Endothelial cell of umbilical vein (primary cell): ENCODE measurements around the gene IP6K3. TPM values are rescaled to one million over a fixed set of nuclear protein-coding genes. Genes with fewer than 3 reads are reported as not detected.

ENCODE experiments used
- BruUV-seq: library from RNA; stranded (reverse); fragments of 400-500 nt; replicated peaks from 2 replicates; lab custom pipeline; 2021; lab: Mats Ljungman, UMichigan
- CTCF ChIA-PET: fragments of 300-600, 350-600 bp; sonication (Branson Sonifier 250); formaldehyde crosslinking; loops from one replicate; lab custom pipeline; 2021; ENCODE audit warnings: antibody characterized with exemption, inconsistent platforms; lab: Charles Lee
- POLR2A ChIA-PET: fragments of 300-600, 350-600 bp; sonication (Branson Sonifier 250); formaldehyde crosslinking; loops from one replicate; lab custom pipeline; 2021; ENCODE audit warnings: antibody characterized with exemption, inconsistent platforms; lab: Charles Lee
- DNase-seq: peaks from one replicate; pipeline ENCODE4 v3.0.0-alpha.2; 2011; ENCODE audit warnings: low read depth, low spot score
- FAIRE-seq: peaks from 2 replicates; lab custom pipeline; 2011; peaks lifted over from hg19 to GRCh38; lab: Jason Lieb, UNC
- H2AFZ ChIP-seq: 2 replicates; pipeline ENCODE4 v1.6.0; 2012; ENCODE audit warnings: low read depth, low read length, control low read depth, inconsistent platforms
- H3K27ac ChIP-seq: 2 replicates; pipeline ENCODE4 v1.5.1; 2011; ENCODE audit warnings: low read depth, mild to moderate bottlenecking, control low read depth, low read length, moderate library complexity; ENCODE audit not compliant: insufficient read depth
- H3K27me3 ChIP-seq, 2 experiments: 2 replicates each; pipeline versions ENCODE4 v1.6.0 to v1.6.1; 2011; ENCODE audit warnings: low read length in 2 of 2, mixed read lengths in 1 of 2; ENCODE audit not compliant: control insufficient read depth in 2 of 2, insufficient read depth in 2 of 2
- H3K36me3 ChIP-seq, 2 experiments: 2 replicates in 1 of 2; 3 replicates in 1 of 2; pipeline ENCODE4 v1.5.1; 2011; ENCODE audit warnings: low read length in 2 of 2, mild to moderate bottlenecking in 1 of 2, moderate library complexity in 1 of 2; ENCODE audit not compliant: control insufficient read depth in 2 of 2, insufficient read depth in 2 of 2; ENCODE audit errors: extremely low read depth in 1 of 2
- H3K4me1 ChIP-seq: 3 replicates; pipeline ENCODE4 v1.5.1; 2011; ENCODE audit warnings: mild to moderate bottlenecking, low read length; ENCODE audit not compliant: control insufficient read depth, insufficient read depth; ENCODE audit errors: extremely low read depth
- H3K4me2 ChIP-seq: 2 replicates; pipeline ENCODE4 v1.6.1; 2011; ENCODE audit warnings: low read length, control low read depth, mixed read lengths; ENCODE audit not compliant: insufficient read depth
- H3K4me3 ChIP-seq, 3 experiments: fragments of 200-600 bp in 1 of 3; sonication (generic), shearing (Covaris generic) in 1 of 3; replicated peaks in 1 of 3; 2 replicates each; pipeline ENCODE4 v1.5.1; 2011 to 2016; ENCODE audit warnings: control low read depth in 3 of 3, low read length in 3 of 3, mild to moderate bottlenecking in 2 of 3, inconsistent platforms in 1 of 3, low read depth in 1 of 3, moderate library complexity in 1 of 3; ENCODE audit not compliant: insufficient read depth in 1 of 3
- H3K79me2 ChIP-seq: 2 replicates; pipeline ENCODE4 v1.6.0; 2012; ENCODE audit warnings: low read length, inconsistent platforms; ENCODE audit not compliant: control insufficient read depth, insufficient read depth
- H3K9ac ChIP-seq: replicated peaks from 2 replicates; pipeline ENCODE3; 2011; ENCODE audit warnings: low read length, control low read depth; ENCODE audit not compliant: insufficient read depth; ENCODE audit errors: extremely low read depth
- H3K9me1 ChIP-seq: replicated peaks from 3 replicates; pipeline ENCODE4 v1.6.0; 2011; ENCODE audit warnings: mild to moderate bottlenecking, low read length; ENCODE audit not compliant: control insufficient read depth, insufficient read depth; ENCODE audit errors: extremely low read depth
- H3K9me3 ChIP-seq: replicated peaks from 2 replicates; pipeline ENCODE4 v1.5.1; 2012; ENCODE audit warnings: low read length, inconsistent platforms; ENCODE audit not compliant: control insufficient read depth, insufficient read depth
- H4K20me1 ChIP-seq: replicated peaks from 2 replicates; pipeline ENCODE3; 2011; ENCODE audit warnings: mild to moderate bottlenecking, low read length; ENCODE audit not compliant: control insufficient read depth, insufficient read depth; ENCODE audit errors: extremely low read depth
- CTCF ChIP-seq, 2 donors: IDR thresholded peaks; 1 replicate in 1 of 2; 2 replicates in 1 of 2; pipeline ENCODE4 v1.5.1; 2011; ENCODE audit warnings: low read length in 2 of 2, mild to moderate bottlenecking in 2 of 2, moderate library complexity in 2 of 2, control low read depth in 1 of 2, inconsistent platforms in 1 of 2, low read depth in 1 of 2; ENCODE audit not compliant: insufficient read depth in 1 of 2; ENCODE audit errors: extremely low read depth in 1 of 2
- EZH2 ChIP-seq: IDR thresholded peaks from 2 replicates; pipeline ENCODE4 v1.6.1; 2012; ENCODE audit warnings: borderline replicate concordance, low read depth, mild to moderate bottlenecking, moderate library complexity, low read length, inconsistent platforms; ENCODE audit not compliant: severe bottlenecking
- FOS ChIP-seq: IDR thresholded peaks from 2 replicates; pipeline ENCODE4 v1.6.1; 2011; ENCODE audit warnings: mild to moderate bottlenecking, low read length, moderate library complexity, borderline replicate concordance; ENCODE audit not compliant: insufficient read depth
- GATA2 ChIP-seq: IDR thresholded peaks from 2 replicates; pipeline ENCODE4 v1.7.0; 2011; ENCODE audit warnings: low read depth, mild to moderate bottlenecking, moderate library complexity, mixed read lengths, low read length; ENCODE audit not compliant: insufficient read length, insufficient read depth
- JUN ChIP-seq: IDR thresholded peaks from 2 replicates; pipeline ENCODE4 v1.6.1; 2011; ENCODE audit warnings: borderline replicate concordance, low read depth; ENCODE audit not compliant: insufficient read length, insufficient read depth
- MAX ChIP-seq: IDR thresholded peaks from 2 replicates; pipeline ENCODE4 v1.6.1; 2011; ENCODE audit not compliant: insufficient read depth, insufficient read length
- MYC ChIP-seq: IDR thresholded peaks from one replicate; pipeline ENCODE4 v1.6.1; 2011; ENCODE audit warnings: mild to moderate bottlenecking, low read depth, low read length
- POLR2A ChIP-seq: IDR thresholded peaks from 2 replicates; pipeline ENCODE4 v1.6.1; 2012; ENCODE audit warnings: low read depth, mild to moderate bottlenecking, control low read depth, low read length
- POLR2AphosphoS5 ChIP-seq: IDR thresholded peaks from 2 replicates; pipeline ENCODE4 v1.6.1; 2012; ENCODE audit warnings: low read depth, mild to moderate bottlenecking, control low read depth, low read length, moderate library complexity; ENCODE audit not compliant: insufficient read depth
- dilution Hi-C: fragments of 300-500 bp; cut with MboI; formaldehyde crosslinking; loops from one replicate; pipeline ENCODE4 v1.15.0; 2019; ENCODE audit warnings: low sequenced_read_pairs; ENCODE audit not compliant: extremely low pct_ligation_motif_present
- intact Hi-C: fragments of 100-400 bp; cut with micrococcal nuclease; formaldehyde crosslinking; loops from one replicate; pipeline ENCODE4 v1.10.0; 2022
- polyA plus RNA-seq, 4 experiments: library from polyadenylated mRNA; depleted of rRNA in 3 of 4; stranded (reverse) in 3 of 4; unstranded in 1 of 4; fragments of >200 nt; gene quantifications; 2 replicates each; pipeline versions ENCODE4 v1.2.1 to v1.2.3, GENCODE V29; 2011 to 2012; ENCODE audit warnings: missing spikeins in 1 of 4
- total RNA-seq: library from RNA; stranded (reverse); gene quantifications from 2 replicates; pipeline ENCODE4 v1.2.3, GENCODE V29; 2021

Gene IP6K3
- total and polyA plus RNA-seq, 2 donors (not counting 3 experiments of a cell fraction or from before 2014, with no cell fraction given): not detected

GRCh38 chr6:33749401-33749800 lies 2.7 kb upstream of the IP6K3 start:
- no TSS peak for BruUV-seq
- Histone ChIP-seq H3K36me3 (no peaks in the 10 kb centered on the region), H3K27ac (no peak overlapping the region), H4K20me1 (no peaks in the 10 kb centered on the region), H3K4me3 (no peak overlapping the region), H3K27me3 (peaks cover 0 to 2% of the 10 kb centered on the region in 2 experiments), H3K4me1 (no peaks in the 10 kb centered on the region), H3K9ac (no peak overlapping the region), H3K79me2 (no peaks in the 10 kb centered on the region), H3K9me1 (no peaks in the 10 kb centered on the region), H3K4me2 (no peak overlapping the region), H3K9me3 (no peaks in the 10 kb centered on the region), H2AFZ (no peak overlapping the region)
- dilution Hi-C loops (no loop called here), intact Hi-C loops (no loop called here)
- ChIA-PET POLR2A (no interaction called here), CTCF (no interaction called here)
- TF ChIP-seq CTCF (IDR thresholded peaks at IDR 0.05; ENCODE audit: extremely low read depth in 1 of 2, insufficient read depth in 1 of 2, low read depth in 1 of 2, low read length in 2 of 2) (no peak), JUN (no peak), MYC (no peak), POLR2A (no peak)
- DNase-seq: no peak
- no peak for FAIRE-seq

- CTCF ChIA-PET: interaction anchor here (0.7 to 7.7 kb wide), 2 partner anchors 128 to 278 kb away, joined by 3 to 122 read pairs; partner anchors contain the start of gene ITPR3
- no peak for FAIRE-seq
- no peaks in the 10 kb centered on the region for H3K9me1 ChIP-seq
- no peaks in the 10 kb centered on the region for H4K20me1 ChIP-seq
- POLR2A ChIA-PET: no interaction called here
- no peak overlapping the region for H3K4me3 ChIP-seq
- H3K9ac ChIP-seq: no peak overlapping the region
- H2AFZ ChIP-seq: no peak overlapping the region
- no peak for DNase-seq
- intact Hi-C loops: no loop called here
- no peaks in the 10 kb centered on the region for H3K9me3 ChIP-seq
- H3K79me2 ChIP-seq: no peaks in the 10 kb centered on the region
- no peak for TF ChIP-seq JUN
- no peak for TF ChIP-seq GATA2
- TF ChIP-seq MYC: no peak
- TF ChIP-seq POLR2A: no peak
- no peak for TF ChIP-seq POLR2AphosphoS5
- no peak for TF ChIP-seq MAX
- no peak for TF ChIP-seq CTCF (IDR thresholded peaks at IDR 0.05; ENCODE audit: extremely low read depth in 1 of 2, insufficient read depth in 1 of 2, low read depth in 1 of 2, low read length in 2 of 2)
- TF ChIP-seq EZH2: no peak
- TF ChIP-seq FOS: no peak
- no peaks in the 10 kb centered on the region for H3K36me3 ChIP-seq
- H3K27ac ChIP-seq: no peak overlapping the region
- dilution Hi-C loops: no loop called here
- H3K4me2 ChIP-seq: no peak overlapping the region
- no TSS peak for BruUV-seq
- H3K27me3 ChIP-seq: peaks cover 0 to 3% of the 10 kb centered on the region in 2 experiments
- H3K4me1 ChIP-seq: no peaks in the 10 kb centered on the region
These were observed 2.1 kb upstream of the IP6K3 start for GRCh38 chr6:33748841-33749240.
